Measurements from ENCODE around the gene LDLR.
"Not testable (repeated sequence)": the region's sequence is repeated elsewhere in the genome, so short reads cannot be mapped to it uniquely, and the experiment has no call there.

Gene LDLR

DNA sequence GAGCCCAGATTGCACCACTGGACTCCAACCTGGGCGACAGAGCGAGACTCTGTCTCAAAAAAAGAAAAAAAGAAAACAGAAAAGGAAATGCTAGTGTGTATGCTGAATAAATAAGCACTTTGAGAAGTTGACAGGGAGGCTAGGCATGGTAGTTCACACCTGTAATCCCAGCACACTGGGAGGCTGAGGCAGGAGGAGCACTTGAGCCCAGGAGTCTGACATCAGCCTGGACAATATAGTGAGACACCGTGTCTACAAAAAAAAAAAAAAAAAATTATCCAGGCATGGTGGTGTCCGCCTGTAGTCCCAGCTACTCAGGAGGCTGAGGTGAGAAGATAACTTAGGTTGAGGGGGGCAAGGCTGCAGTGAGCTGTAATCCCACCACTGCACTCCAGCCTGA is 19.1 kb upstream of the LDLR start:
- no peak for DNase-seq

DNA sequence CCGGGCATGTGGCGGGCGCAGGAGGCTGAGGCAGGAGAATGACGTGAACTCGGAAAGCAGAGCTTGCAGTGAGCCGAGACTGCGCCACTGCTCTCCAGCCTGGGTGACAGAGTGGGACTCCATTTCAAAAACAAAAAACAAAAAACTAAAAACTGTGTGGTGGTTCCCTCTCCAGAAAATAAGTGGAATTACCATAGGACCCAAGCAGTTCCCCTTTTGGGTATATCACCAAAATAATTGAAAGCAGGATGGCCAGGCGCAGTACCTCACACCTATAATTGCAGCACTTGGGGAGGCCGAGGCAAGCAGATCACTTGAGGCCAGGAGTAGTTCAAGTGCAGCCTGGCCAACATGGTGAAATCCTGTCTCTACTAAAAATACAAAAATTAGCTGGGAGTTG is 15.7 kb upstream of the LDLR start:
- DNase-seq, result no peak

DNA sequence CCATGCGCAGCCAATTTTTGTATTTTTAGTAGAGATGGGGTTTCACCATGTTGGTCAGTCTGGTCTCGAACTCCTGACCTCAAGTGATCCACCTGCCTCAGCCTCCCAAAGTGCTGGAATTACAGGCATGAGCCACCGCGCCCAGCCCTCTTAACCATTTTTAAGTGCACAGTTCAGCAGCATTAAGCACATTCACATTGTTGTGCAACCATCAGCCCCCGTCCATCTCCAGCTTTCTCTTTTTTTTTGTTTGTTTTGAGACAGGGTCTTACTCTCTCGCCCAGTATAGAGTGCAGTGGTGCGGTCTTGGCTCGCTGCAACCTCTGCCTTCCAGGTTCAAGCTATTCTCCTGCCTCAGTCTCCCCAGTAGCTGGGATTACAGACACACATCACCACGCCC is 12.5 kb upstream of the LDLR start:
- not testable (repeated sequence) for DNase-seq

DNA sequence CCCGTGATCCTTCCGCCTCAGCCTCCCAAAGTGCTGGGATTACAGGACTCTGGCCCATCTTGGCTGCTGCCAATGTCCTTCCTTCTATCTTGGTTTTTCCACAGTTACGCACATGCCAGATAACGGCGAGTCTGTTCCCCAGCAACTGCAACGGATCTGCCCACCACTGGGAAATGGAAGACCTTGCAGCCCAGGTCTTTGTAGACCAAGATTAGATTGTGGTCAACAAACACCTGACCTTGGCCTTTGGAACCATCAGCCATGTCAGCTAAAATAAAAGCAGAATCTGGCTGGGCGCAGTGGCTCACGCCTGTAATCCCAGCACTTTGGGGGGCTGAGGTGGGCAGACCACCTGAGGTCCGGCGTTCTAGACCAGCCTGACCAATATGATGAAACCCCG is 10.4 kb upstream of the LDLR start:
- DNase-seq, result no peak

DNA sequence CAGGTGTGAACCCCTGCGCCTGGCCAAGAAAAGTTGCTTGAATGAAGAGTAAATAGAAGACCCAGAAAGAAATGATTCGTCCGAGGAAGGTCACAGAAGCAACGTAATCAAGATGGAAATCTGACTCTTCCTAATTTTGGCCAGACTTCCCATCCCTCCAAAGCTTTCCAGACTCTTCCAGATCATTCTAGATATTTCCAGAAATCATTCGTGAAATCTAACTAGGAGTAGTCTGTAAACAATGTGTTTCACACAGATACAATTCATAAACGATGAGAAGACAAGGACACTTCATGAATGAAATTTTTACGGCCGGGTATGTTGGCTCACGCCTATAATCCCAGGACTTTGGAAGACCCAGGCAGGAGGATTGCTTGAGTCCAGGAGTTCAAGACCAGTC is 9.3 kb upstream of the LDLR start:
- DNase-seq, result no peak

DNA sequence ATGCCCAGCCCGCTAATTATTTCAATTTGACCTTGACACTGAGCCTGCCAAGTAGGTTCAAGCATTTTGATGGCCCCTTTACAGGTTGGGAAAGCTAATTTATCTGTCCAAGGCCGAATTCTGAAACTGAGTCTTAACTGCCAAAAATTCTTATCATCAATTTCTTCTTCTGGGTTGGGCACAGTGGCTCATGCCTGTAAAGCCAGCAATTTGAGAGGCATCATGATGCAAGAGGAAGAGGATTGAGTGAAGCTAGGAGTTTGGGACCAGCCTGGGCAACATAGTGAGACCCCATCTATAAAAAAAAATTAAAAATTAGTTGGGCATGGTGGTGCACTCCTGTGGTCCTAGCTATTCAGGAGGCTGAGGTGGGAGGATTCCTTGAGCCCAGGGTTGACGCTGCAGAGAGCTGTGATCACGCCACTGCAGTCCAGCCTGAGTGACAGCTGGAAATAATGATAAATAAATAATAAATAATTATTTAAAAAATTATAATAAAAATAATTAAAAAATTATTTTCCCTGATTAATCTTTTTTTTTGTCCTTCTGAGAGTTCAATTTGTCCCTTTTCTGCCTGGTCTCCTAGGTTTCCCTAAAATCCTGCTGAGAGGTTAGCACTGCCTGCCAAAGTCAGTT is 1.3 kb upstream of the LDLR start:
- DNase-seq, result no peak

DNA sequence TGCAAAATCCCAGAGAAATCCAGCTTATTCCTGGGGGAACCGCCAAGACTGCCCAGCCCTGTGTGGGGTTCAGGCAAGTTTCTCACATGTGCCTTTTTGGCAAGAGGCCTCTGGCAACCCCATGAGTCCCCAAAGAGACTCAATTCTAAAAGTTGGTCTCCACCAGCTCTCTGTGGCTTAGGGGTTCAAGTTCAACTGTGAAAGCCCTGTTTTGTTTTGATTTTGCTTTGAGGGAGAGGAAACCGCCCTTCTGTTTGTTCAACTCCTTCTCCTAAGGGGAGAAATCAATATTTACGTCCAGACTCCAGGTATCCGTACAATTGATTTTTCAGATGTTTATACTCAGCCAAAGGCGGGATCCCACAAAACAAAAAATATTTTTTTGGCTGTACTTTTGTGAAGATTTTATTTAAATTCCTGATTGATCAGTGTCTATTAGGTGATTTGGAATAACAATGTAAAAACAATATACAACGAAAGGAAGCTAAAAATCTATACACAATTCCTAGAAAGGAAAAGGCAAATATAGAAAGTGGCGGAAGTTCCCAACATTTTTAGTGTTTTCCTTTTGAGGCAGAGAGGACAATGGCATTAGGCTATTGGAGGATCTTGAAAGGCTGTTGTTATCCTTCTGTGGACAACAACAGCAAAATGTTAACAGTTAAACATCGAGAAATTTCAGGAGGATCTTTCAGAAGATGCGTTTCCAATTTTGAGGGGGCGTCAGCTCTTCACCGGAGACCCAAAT is 583 bp upstream of the LDLR start:
- peak in 31 of 51 donors; percentile 3 to 71 (median 43) for DNase-seq

DNA sequence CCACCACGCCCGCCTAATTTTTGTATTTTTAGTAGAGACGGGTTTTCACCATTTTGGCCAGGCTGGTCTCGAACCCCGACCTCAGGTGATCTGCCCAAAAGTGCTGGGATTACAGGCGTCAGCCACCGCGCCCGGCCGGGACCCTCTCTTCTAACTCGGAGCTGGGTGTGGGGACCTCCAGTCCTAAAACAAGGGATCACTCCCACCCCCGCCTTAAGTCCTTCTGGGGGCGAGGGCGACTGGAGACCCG is 676 bp downstream of the LDLR start:
- DNase-seq, result peak in 1 of 51 donors; percentile 58

DNA sequence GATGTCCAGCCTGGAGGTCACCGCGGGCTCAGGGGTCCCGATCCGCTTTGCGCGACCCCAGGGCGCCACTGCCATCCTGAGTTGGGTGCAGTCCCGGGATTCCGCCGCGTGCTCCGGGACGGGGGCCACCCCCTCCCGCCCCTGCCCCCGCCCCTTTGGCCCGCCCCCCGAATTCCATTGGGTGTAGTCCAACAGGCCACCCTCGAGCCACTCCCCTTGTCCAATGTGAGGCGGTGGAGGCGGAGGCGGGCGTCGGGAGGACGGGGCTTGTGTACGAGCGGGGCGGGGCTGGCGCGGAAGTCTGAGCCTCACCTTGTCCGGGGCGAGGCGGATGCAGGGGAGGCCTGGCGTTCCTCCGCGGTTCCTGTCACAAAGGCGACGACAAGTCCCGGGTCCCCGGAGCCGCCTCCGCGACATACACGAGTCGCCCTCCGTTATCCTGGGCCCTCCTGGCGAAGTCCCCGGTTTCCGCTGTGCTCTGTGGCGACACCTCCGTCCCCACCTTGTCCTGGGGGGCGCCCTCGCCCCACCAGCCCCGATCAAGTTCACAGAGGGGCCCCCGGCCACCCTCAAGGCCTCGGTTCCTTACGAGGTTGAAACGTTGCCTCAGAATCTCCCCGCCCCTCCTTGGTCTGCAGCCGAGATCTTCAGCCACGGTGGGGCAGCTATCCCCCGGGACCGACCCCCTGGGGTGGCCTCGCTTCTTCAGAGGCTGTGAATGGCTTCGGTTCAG is 1.2 kb downstream of the LDLR start:
- peak; percentile 57 to 98 (median 95) for DNase-seq

DNA sequence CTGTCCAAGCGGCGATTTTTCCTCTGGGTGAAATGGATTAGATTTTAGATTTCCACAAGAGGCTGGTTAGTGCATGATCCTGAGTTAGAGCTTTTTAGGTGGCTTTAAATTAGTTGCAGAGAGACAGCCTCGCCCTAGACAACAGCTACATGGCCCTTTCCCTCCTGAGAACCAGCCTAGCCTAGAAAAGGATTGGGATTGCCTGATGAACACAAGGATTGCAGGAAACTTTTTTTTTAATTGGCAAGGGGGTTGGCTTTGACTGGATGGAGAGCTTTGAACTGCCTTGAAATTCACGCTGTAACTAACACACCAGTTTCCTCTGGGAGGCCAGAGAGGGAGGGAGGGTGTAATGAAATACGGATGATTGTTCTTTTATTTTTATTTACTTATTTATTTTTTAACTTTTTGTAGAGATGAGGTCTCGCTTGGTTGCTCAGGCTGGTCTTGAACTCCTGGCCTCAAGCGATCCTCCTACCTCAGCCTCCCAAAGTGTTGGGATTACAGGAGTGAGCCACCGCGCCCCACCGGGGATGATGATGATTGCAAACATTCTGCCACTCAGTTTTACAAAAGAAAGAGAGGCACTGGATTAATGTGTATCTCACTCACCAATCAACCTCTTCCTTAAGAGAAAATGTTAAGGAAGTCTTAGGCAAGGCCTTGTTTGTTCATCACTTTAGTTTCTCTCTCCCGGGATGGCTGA is 1.9 kb downstream of the LDLR start:
- peak in 3 of 51 donors; percentile 26 to 66 (median 50) for DNase-seq

DNA sequence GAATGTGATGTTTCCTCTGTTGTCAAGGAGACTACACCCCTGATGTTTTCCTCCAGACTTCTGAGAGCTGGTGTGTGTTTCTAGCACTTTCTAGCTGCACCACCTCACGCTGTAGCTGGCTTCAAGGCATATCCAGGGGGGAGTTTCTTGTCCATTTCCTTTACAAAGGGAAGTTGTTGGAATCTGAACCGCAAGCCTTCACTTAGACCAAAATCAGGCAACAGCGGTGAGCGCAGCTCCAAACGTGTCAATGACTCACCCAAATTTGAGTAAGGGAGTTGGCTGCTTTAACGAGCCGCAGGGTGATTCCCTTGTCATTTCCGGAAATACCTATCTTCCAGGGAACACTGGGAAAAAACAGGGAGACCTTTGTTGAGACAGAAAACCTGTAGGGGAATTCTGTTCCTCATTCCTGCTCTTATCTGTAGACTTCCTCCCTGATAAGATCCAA is 2.5 kb downstream of the LDLR start:
- peak in 15 of 51 donors; percentile 2 to 61 (median 22) for DNase-seq

DNA sequence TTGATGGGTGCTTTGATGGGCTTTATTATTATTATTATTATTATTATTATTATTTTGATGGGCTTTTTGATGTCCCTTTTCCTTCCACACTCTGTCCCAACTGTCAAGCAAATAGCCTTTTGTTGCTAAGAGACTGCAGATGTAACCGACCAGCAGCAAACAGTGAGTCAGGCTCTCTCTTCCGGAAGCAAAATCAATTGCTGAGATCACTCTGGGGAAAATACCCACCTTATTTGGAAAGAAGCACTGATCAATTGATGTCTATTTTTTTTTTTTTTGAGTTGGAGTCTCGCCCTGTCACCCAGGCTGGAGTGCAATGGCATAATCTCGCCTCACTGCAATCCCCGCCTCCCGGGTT is 2.9 kb downstream of the LDLR start:
- peak in 5 of 51 donors; percentile 4 to 30 (median 16) for DNase-seq

DNA sequence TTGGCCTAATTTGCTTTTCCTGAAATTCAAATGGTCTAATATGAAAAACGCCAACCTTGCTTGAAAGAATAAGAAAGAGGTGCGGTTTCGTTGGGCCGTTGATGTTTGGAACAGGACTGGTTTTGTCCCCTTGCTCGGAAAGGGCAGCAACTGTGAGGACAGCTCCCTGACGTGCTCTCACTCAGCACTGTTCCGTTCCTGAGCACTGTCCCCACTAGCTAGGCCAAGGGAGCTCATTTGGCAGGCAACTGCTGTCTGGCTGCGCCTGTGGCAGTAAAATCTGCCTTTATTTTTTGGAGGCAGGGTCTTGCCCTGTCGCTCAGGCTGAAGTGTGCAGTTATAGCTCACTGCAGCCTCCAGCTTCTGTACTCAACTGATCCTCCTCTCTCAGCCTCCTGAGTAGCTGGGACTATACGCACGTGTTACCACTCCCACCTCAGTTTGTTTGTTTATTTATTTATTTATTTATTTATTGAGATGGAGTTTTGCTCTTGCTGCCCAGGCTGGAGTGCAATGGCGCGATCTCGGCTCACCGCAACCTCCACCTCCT is 4.5 kb downstream of the LDLR start:
- DNase-seq, result peak in 18 of 51 donors; percentile 3 to 54 (median 25)

DNA sequence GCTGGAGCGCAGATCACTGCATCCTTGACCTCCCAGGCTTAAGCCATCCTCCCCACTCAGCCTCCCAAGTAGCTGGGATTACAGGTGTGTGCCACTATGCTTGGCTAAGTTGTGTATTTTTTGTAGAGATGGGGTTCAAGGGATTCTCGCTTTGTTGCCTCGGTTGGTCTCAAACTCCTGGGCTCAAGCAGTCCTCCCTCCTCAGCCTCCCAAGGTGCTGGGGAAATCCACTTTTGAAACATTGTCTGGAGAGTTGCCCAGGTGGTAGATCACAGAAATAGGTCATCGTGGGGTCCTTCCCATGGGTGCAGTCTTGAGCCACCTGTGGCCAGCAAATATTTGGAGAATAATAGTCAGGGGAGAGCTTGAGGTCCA is 5.2 kb downstream of the LDLR start:
- DNase-seq, result no peak

DNA sequence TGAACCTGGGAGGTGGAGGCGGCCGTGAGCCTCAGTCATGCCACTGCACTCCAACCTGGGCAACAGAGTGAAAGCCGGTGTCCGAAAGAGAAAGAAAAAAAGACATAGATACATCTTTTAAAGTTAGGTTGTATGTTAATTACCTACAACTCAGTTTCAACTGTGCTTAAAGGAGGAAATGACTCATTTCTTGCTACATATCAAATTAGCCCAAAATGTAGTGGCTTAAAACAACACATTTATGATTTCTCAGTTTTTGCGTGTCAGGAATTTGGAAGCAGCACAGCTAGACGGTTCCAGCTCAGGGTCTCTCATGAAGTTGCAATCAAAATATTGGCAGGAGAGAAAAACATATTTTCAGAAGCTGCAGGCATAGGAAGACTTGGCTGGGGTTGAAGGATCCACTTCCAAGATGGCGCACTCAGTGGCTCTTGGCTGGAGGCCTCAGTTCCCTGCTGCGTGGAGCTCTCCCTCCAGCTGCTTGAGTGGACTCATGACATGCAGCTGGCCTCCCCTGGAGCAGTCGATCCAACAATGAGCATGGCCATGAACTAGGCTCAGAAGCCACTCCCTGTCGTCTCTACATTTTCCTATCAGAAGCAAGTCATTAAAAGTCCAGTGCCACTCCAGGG is 7.1 kb downstream of the LDLR start:
- peak in 4 of 51 donors; percentile 2 to 35 (median 8) for DNase-seq

DNA sequence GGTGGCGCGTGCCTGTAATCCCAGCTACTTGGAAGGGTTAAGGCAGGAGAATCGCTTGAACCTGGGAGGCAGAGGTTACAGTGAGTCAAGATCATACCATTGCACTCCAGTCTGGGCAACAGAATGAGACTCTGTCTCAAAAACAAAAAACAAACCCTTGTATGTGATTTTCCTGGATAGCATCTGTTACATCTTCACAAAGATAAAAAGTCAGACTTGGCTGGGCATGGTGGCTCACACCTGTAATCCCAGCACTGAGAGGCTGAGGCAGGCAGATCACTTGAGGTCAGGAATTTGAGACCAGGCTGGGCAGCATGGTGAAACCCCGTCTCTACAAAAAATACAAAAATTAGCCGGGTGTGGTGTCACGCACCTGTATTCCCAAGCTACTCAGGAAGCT is 8.1 kb downstream of the LDLR start:
- DNase-seq, result not testable (repeated sequence)

DNA sequence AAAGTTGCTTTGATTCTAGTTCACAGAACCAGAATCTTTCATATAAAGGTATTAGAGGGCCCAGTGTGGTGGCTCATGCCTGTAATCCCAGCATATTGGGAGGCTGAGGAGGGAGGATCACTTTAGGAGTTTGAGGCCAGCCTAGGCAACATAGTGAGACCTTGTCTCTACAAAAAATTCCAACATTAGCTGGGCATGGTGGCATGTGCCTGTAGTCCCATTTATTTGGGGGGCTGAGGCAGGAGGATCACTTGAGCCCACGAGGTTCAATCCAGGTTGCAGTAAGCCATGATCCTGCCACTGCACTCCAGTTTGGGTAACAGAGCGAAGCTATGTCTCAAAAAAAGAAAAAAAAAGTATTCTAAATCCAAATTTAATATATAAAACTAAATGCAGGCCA is 9.1 kb downstream of the LDLR start:
- no peak for DNase-seq

DNA sequence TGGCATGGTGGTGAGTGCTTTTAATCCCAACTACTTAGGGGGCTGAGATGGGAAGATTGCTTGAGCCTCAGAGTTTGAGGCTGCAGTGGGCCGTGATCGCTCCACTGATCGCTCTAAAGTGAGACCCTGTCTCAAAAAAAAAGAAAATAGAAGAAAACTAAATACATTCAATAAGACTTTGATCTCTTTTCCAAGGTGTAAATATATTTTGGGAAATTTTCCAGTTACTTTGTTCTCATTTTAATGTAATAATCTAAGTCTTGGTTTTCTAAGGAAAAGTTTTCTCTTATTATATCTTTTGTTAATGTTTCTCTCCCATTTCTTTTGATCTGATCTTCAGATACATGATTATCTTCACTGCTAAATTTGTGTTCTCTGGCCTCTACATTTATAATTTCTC is 9.6 kb downstream of the LDLR start:
- no peak for DNase-seq

DNA sequence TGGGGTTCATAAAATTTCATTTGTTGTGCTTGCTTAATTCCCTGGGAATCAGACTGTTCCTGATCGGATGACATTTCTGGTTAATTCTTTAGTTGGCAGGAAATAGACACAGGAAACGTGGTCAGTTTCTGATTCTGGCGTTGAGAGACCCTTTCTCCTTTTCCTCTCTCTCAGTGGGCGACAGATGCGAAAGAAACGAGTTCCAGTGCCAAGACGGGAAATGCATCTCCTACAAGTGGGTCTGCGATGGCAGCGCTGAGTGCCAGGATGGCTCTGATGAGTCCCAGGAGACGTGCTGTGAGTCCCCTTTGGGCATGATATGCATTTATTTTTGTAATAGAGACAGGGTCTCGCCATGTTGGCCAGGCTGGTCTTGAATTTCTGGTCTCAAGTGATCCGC is 10.8 kb downstream of the LDLR start:
- DNase-seq, result no peak

DNA sequence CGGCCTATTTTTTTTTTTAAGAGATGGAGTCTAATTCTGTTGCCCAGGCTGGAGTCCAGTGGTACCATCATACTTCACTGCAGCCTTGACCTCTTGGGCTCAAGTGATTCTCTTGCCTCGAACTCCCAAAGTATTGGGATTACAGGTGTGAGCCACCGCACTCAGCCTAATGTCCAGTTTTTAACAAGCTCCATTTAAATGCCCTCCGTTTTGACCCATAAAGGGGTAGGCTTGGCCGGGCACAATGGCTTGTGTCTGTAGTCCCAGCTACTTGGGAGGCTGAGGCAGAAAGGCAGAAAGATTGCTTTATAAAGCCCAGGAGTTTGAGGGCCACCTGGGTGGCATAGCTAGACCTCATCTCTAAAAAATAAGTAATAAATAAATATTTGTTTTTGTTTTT is 11.8 kb downstream of the LDLR start:
- no peak for DNase-seq

DNA sequence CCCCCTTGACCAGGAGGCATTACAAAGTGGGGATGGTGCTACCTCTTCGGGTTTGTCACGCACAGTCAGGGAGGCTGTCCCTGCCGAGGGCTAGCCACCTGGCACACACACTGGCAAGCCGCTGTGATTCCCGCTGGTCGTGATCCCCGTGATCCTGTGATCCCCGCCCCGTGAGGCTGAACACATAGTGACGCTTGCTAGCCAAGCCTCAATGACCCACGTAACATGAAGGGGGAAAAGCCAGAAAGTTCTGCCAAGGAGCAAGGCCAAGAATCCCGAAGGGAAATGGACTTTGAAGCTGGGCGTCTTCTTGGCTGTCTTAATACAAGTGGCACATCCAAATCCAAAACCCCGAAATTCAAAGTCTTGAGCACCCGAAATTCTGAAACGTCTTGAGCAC is 13.7 kb downstream of the LDLR start:
- peak in 20 of 51 donors; percentile 0 to 39 (median 20) for DNase-seq

All from hypothalamus (tissue), 51 donors.